Activated T-cell treated with anti-CD3 and anti-CD28 coated beads, Interleukin-2, amount 50 U/mL, for 72 hours (primary cell): ENCODE data around the gene TNFRSF12A. TPM values are rescaled to one million over a fixed set of nuclear protein-coding genes. Genes with fewer than 3 reads are reported as not detected.
A peak's percentile ranks its signal among the peaks of the same experiment; 100 is the strongest.

Source experiments
- ATAC-seq, 2 donors: fragments of 150-1000 bp; cut with Tn5 transposase; replicated peaks in 1 of 2; 2 replicates each; pipeline ENCODE4 v1.10.0; 2021; ENCODE audit warnings: moderate library complexity in 2 of 2, mild to moderate bottlenecking in 1 of 2
- DNase-seq, 2 donors: peaks; one replicate each; pipeline ENCODE4 v3.0.0; 2021 to 2022; ENCODE audit warnings: mixed read lengths in 1 of 2
- H3K27ac Mint-ChIP-seq: one replicate; pipeline ENCODE4 v1.8.0; 2022; ENCODE audit warnings: mild to moderate bottlenecking, moderate library complexity, mixed read lengths
- H3K27me3 Mint-ChIP-seq: one replicate; pipeline ENCODE4 v1.8.0; 2022; ENCODE audit warnings: low read depth, mixed read lengths
- H3K36me3 Mint-ChIP-seq, 2 donors: one replicate each; pipeline ENCODE4 v1.8.0; 2022; ENCODE audit warnings: mixed read lengths in 2 of 2, mild to moderate bottlenecking in 1 of 2; ENCODE audit not compliant: insufficient read depth in 2 of 2
- H3K4me1 Mint-ChIP-seq: one replicate; pipeline ENCODE4 v1.8.0; 2022; ENCODE audit warnings: low read depth, mixed read lengths
- H3K4me3 Mint-ChIP-seq, 2 donors: one replicate each; pipeline ENCODE4 v1.8.0; 2022; ENCODE audit warnings: mild to moderate bottlenecking in 2 of 2, mixed read lengths in 2 of 2, moderate library complexity in 2 of 2
- H3K9me3 Mint-ChIP-seq, 2 donors: one replicate each; pipeline ENCODE4 v1.8.0; 2022; ENCODE audit warnings: mixed read lengths in 2 of 2
- total RNA-seq, 2 donors: library from RNA; stranded (reverse); gene quantifications; one replicate each; pipeline ENCODE4 v1.2.3, GENCODE V29; 2022

TNFRSF12A gene
- total RNA-seq, 2 donors from 2014 or later, result 3.9 to 4.0 TPM

DNA sequence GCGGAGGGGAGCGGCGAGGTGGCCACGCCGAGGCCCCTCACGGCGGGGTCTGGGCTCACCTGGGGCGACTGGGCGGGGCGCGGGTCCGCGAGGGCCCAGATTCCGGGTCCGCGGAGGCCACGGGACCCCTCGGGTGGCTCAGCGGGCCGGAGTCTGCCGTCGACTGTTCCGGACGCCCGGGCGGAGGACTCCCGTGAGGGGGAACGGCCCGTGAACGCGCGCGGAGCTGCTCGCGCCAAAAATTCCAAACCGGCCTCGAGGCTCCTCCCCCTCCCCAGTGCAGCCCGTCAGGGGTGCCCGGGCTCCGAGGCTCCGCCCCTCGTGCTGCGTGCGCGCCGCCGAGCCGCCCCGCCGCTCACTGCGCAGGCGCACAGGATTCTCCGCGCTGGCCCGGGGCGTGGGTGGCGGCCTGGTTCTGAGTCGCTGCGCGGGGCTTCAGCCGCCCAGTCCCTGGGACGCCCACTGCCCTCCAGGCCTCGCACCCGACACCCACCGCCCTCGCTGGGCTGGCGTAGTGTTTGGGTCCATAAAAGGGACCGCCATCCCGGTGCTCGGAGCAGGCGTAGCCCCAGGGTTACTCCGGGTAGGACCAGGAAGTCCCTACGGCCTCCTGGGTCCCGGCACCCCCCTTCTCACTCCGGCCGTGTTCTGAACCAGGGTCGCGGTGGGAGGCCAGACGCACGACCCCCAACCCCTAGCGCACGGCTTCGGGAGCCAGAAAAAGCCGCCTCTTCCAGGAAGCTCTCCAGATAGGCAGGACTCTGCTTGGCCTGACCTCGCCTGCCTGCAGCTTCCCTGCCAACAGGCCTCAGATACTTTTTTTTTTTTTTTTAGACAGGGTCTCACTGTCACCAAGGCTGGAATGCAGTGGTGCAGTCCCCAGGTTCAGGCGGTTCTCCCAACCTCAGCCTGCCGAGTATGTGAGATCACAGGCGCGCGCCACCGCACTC, 39.7 kb upstream of the TNFRSF12A start, which contains the start of gene PKMYT1:
Gene PKMYT1 (minus strand): TSS at position 220 of the 950 bp plus-strand sequence. CDS start 789 bp downstream, outside the sequence.
- H3K9me3 Mint-ChIP-seq, result no peaks in the 10 kb centered on the region
- H3K27ac Mint-ChIP-seq, result peak within 1 kb of the TSS; percentile 90
- DNase-seq, result peak; percentile 96 to 99
- ATAC-seq, result peak; percentile 86 to 88
- H3K4me3 Mint-ChIP-seq, result peak within 1 kb of the TSS; percentile 48 to 91
- H3K27me3 Mint-ChIP-seq, result no peaks in the 10 kb centered on the region
- peaks cover 1 to 7% of the 10 kb centered on the region in 2 donors for H3K36me3 Mint-ChIP-seq
- H3K4me1 Mint-ChIP-seq, result peaks cover 19% of the 10 kb centered on the region

GRCh38 chr16:2981177-2981898, 38.8 kb upstream of the TNFRSF12A start:
- ATAC-seq (no peak), DNase-seq (no peak)
- no peaks in the 10 kb centered on the region for H3K27me3 Mint-ChIP-seq
- H3K4me1 Mint-ChIP-seq, result peaks cover 19% of the 10 kb centered on the region
- peaks cover 1 to 7% of the 10 kb centered on the region in 2 donors for H3K36me3 Mint-ChIP-seq
- peak overlapping the region; percentile 48 to 91 for H3K4me3 Mint-ChIP-seq
- no peaks in the 10 kb centered on the region for H3K9me3 Mint-ChIP-seq
- H3K27ac Mint-ChIP-seq, result peak overlapping the region; percentile 90

DNA sequence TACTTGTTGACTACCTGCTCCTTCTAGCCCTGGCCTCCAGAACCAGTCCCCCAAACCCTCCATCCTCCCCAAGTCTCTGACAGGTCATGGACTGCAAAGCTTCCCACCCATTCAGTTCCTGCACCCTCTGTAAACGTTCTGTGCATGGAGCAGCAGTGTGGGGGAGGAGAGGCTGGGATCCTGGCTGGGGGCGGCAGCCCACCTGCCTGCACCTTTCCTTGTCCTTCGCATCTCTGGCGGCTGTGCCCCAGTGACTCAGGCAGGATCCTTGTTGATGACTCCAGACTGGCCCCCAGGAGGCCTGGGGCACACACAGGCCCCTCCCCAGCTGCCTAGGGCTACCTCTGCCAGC, 38.3 kb upstream of the TNFRSF12A start:
- peaks cover 19% of the 10 kb centered on the region for H3K4me1 Mint-ChIP-seq
- H3K36me3 Mint-ChIP-seq, result peaks cover 1 to 7% of the 10 kb centered on the region in 2 donors
- ATAC-seq (no peak), DNase-seq (no peak)
- no peaks in the 10 kb centered on the region for H3K9me3 Mint-ChIP-seq
- H3K27ac Mint-ChIP-seq, result no peak overlapping the region
- H3K27me3 Mint-ChIP-seq, result no peaks in the 10 kb centered on the region
- H3K4me3 Mint-ChIP-seq, result peak overlapping the region; percentile 48 to 91

GRCh38 chr16:2982402-2982801, 37.8 kb upstream of the TNFRSF12A start:
- Mint-ChIP-seq H3K9me3 (no peaks in the 10 kb centered on the region), H3K4me1 (peaks cover 19% of the 10 kb centered on the region)

GRCh38 chr16:2983706-2984136, 36.4 kb upstream of the TNFRSF12A start:
- peaks cover 0 to 3% of the 10 kb centered on the region in 2 donors for H3K36me3 Mint-ChIP-seq

More at GRCh38 chr16:2982402-2982801, 37.8 kb upstream of the TNFRSF12A start:
- ATAC-seq (no peak), DNase-seq (no peak)
- H3K27ac Mint-ChIP-seq, result no peak overlapping the region
- peak overlapping the region; percentile 3 to 34 for H3K4me3 Mint-ChIP-seq
- H3K27me3 Mint-ChIP-seq, result no peaks in the 10 kb centered on the region
- H3K36me3 Mint-ChIP-seq, result peaks cover 1 to 7% of the 10 kb centered on the region in 2 donors

DNA sequence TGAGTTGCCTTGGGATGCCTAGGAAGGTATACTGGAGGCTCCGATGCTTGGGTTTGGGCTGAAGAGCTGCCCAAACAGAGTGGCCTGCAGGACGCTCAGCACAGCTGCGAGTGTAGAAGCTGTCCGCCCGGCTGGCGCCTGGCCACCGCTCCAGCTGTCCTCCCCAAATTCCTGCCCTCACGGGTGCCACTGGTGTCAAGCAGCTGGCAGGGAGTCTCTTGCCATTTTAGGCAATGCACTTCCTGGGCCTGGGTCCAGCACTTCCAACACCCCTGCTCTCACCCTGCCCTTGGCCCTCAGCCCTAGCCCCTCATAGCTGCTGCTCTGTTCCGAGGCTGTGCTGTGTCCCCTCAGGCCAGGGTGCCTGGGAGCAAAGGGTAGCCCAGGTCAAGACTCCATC, 34.7 kb upstream of the TNFRSF12A start:
- no peak for DNase-seq
- Mint-ChIP-seq H3K4me3 (no peak overlapping the region), H3K36me3 (no peaks in the 10 kb centered on the region), H3K27me3 (no peaks in the 10 kb centered on the region), H3K4me1 (peaks cover 19% of the 10 kb centered on the region), H3K27ac (no peak overlapping the region), H3K9me3 (no peaks in the 10 kb centered on the region)
- no peak for ATAC-seq

More at GRCh38 chr16:2983706-2984136, 36.4 kb upstream of the TNFRSF12A start:
- Mint-ChIP-seq H3K4me3 (peak overlapping the region; percentile 68), H3K27me3 (no peaks in the 10 kb centered on the region), H3K27ac (no peak overlapping the region), H3K9me3 (no peaks in the 10 kb centered on the region), H3K4me1 (peaks cover 19% of the 10 kb centered on the region)
- DNase-seq, result peak; percentile 72 to 85
- ATAC-seq, result peak; percentile 58 to 68

GRCh38 chr16:2985893-2986355, 34.2 kb upstream of the TNFRSF12A start:
- no peak for ATAC-seq

GRCh38 chr16:2986623-2987188, 33.5 kb upstream of the TNFRSF12A start:
- DNase-seq, result no peak
- Mint-ChIP-seq H3K36me3 (no peaks in the 10 kb centered on the region), H3K9me3 (no peaks in the 10 kb centered on the region), H3K27ac (no peak overlapping the region), H3K4me1 (peaks cover 7% of the 10 kb centered on the region), H3K27me3 (no peaks in the 10 kb centered on the region), H3K4me3 (no peak overlapping the region)
- ATAC-seq, result no peak

More at GRCh38 chr16:2985893-2986355, 34.2 kb upstream of the TNFRSF12A start:
- no peaks in the 10 kb centered on the region for H3K27me3 Mint-ChIP-seq
- H3K9me3 Mint-ChIP-seq, result no peaks in the 10 kb centered on the region
- no peak for DNase-seq
- peaks cover 15% of the 10 kb centered on the region for H3K4me1 Mint-ChIP-seq
- no peak overlapping the region for H3K27ac Mint-ChIP-seq
- H3K4me3 Mint-ChIP-seq, result no peak overlapping the region
- no peaks in the 10 kb centered on the region for H3K36me3 Mint-ChIP-seq

GRCh38 chr16:2987286-2987685, 32.9 kb upstream of the TNFRSF12A start:
- Mint-ChIP-seq H3K27ac (no peak overlapping the region), H3K36me3 (no peaks in the 10 kb centered on the region), H3K4me3 (no peak overlapping the region), H3K27me3 (no peaks in the 10 kb centered on the region), H3K4me1 (peaks cover 4% of the 10 kb centered on the region), H3K9me3 (no peaks in the 10 kb centered on the region)
- DNase-seq, result no peak
- ATAC-seq, result no peak

DNA sequence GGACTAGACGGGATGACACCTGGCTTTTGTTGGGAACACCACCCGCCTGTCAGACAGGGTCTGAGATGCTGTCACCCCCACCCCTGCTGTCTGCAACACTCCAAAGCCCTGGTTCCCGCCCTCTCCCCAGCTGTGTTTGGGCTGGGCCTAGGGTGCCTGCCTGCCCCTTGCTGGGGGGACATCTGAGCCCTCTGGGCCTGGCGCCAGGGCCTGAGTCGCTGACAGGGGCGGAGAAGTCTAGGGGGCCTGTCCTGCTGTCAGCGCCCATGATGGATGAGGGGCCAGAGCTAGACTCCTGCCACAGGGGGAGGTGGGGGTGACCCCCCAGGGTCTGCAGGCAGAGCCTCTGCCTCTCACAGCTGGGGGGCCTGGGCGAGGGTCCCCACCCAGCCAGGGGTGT, 32.3 kb upstream of the TNFRSF12A start:
- no peak overlapping the region for H3K27ac Mint-ChIP-seq
- no peaks in the 10 kb centered on the region for H3K27me3 Mint-ChIP-seq
- no peak overlapping the region for H3K4me3 Mint-ChIP-seq
- H3K9me3 Mint-ChIP-seq, result no peaks in the 10 kb centered on the region
- peaks cover 4% of the 10 kb centered on the region for H3K4me1 Mint-ChIP-seq
- DNase-seq, result no peak
- no peak for ATAC-seq
- H3K36me3 Mint-ChIP-seq, result no peaks in the 10 kb centered on the region

GRCh38 chr16:2988590-2989099, 31.5 kb upstream of the TNFRSF12A start:
- Mint-ChIP-seq H3K9me3 (no peaks in the 10 kb centered on the region), H3K4me1 (peaks cover 4% of the 10 kb centered on the region), H3K27ac (no peak overlapping the region), H3K4me3 (no peak overlapping the region), H3K36me3 (no peaks in the 10 kb centered on the region), H3K27me3 (no peaks in the 10 kb centered on the region)
- DNase-seq (no peak), ATAC-seq (no peak)

DNA sequence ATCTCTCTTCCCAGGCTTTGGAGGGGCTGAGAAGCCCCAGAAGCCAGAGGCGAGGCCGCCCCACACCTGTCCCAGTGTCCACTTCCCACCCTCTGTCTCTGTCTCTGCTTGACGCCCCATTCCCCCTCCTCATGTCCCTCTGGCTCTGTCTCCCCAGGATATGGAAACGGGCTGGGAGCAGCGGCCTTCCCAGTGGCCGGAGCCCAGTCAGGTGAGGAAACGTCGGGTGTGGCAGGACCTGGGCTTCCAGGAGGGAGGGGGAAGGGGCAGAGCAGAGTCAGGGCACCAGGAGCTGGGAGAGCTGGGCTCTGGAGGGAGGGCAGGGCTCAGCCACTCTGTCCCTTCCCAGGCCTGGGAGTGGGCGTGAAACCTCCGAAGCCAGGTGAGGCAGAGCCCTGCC, 29.3 kb upstream of the TNFRSF12A start:
- Mint-ChIP-seq H3K27me3 (no peaks in the 10 kb centered on the region), H3K4me3 (no peak overlapping the region), H3K36me3 (no peaks in the 10 kb centered on the region), H3K27ac (no peak overlapping the region), H3K4me1 (no peaks in the 10 kb centered on the region), H3K9me3 (no peaks in the 10 kb centered on the region)
- no peak for DNase-seq
- ATAC-seq, result no peak
